GM21423 (cell line): Measurements from ENCODE around the gene KLK12.

Source experiments
- ATAC-seq: cut with Tn5 transposase; IDR thresholded peaks from one replicate; pipeline ENCODE4 v1.9.1; 2021; ENCODE audit warnings: mild to moderate bottlenecking, moderate library complexity; ENCODE audit not compliant: unreplicated experiment

Gene KLK12

DNA sequence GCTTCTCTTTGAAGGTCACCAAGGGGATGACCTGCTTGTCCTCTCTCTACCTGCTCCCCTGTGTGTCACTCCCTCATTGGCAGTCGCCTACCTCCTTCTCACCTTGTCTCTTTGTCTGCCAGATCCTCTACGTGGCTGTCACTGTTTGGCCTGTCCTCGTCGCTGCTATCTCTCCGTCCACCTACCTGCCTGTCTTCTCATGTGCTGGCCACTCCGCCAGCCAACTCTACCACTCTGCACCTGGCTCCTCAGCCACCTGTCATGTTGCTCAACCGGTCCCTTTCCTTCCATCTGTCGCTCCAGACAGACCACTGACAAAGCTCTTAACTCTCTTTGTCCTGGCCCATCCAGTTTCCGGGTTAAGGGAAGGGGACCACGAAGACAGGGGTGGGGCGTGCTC lies at the start of gene KLK12:
Gene KLK12, minus strand, starts transcription at position 299 of the 400 bp plus-strand sequence. CDS start 381 bp downstream, outside the sequence.
- no peak for ATAC-seq

DNA sequence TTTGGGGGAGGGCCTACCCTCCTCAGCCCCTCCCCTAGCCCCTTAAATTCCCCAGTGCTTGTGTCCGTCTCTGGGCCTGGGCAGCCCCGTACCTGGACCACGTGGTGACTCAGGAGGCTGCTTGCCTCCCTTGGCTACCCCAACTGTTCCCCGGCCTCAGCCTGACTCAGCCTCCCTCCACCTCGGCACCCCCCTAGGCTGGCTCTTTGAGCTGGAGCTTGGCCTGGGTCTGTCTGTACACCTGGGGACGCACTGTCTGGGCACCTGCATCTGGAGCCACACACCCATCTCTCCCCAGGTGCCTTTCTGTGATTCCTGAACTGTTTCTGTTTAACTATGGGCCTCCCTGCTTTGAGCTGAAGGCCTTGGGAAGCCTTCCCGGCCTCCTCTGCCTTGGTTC lies 49.7 kb upstream of the KLK12 start:
- no peak for ATAC-seq

DNA sequence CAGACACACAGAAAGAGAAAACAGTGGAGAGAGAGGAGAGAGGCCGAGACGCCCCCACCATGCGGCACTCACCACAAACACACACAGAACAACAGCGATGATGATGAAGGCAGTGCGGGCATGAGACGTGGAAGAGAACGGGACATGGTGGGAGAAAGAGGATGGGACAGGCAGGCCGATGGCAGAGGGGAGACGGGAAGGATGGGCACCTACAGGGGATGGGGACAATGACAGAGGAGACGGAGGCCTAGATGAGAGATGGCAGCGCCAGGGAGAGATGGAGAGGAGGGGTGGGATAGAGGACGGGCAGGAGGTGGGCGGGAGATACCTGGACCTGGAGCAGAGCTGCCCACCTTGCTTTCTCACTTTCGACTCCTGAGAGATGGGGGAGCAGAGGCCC lies 49.0 kb upstream of the KLK12 start:
- ATAC-seq = no peak

- ATAC-seq = no peak
Measured at GRCh38 chr19:51083181-51083580, 48.4 kb upstream of the KLK12 start.

- no peak for ATAC-seq
Measured at GRCh38 chr19:51082611-51083010, 47.8 kb upstream of the KLK12 start, which contains the start of gene KLK14. KLK14 (minus strand) TSS chr19:51082887; CDS start chr19:51082614, 273 bp downstream.

DNA sequence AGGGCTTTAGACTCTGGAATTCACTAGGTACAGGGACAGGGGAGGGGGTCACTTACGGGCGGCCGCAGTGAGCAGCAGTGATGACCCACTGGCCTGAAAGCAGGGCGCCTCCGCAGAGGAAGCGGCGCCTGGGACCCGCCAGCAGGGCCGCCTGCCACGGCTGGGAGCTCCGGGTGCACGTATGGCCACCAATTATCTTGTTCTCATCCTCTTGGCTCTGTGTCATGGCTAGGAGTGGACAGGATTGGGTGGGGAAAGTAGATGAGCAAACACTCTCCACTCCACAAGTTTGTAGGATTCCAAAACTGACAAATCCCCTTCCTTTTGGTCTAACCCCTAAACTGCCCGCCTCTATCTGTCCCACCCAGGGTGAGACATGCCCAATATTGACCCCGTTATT lies 46.7 kb upstream of the KLK12 start:
- ATAC-seq = no peak

GRCh38 chr19:51079481-51080110 lies 44.8 kb upstream of the KLK12 start:
- ATAC-seq = no peak

DNA sequence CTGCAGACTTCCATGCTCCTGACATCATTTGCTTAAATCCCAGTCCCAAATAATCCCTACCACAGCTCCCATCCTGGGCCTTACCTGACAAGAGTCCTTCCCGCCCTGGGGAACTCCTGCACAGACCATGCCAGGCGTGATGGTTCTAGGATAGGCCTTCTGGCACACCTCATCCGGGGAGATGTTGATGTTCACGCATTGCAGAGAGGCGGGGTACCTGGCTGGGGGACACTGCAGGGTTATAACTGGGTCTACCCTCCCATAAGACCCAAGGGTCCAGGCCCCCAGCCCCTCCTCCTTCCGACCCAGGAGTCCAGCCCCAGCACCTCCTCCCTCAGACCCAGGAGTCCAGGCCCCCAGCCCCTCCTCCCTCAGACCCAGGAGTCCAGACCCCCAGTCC lies 43.9 kb upstream of the KLK12 start:
- no peak for ATAC-seq

GRCh38 chr19:51078104-51078503 lies 43.3 kb upstream of the KLK12 start:
- ATAC-seq = no peak

- no peak for ATAC-seq
Measured at GRCh38 chr19:51076631-51077213, 41.9 kb upstream of the KLK12 start.

- ATAC-seq = no peak
Measured at GRCh38 chr19:51075998-51076397, 41.2 kb upstream of the KLK12 start.

DNA sequence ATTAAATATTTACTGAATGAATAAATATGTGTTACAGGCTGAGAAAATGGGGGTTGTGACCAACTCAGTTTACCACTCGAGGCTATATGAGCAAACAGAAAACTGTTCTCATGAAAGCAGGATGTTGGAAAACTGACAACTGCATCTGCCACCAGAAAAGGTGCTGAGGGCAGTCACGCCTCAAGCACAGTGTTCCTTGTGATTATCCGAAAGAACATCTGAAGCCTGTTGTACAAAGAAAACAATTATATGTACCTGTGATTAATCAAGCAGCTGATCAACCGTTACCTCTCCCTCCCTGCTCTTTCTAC lies 36.2 kb upstream of the KLK12 start:
- ATAC-seq = no peak

DNA sequence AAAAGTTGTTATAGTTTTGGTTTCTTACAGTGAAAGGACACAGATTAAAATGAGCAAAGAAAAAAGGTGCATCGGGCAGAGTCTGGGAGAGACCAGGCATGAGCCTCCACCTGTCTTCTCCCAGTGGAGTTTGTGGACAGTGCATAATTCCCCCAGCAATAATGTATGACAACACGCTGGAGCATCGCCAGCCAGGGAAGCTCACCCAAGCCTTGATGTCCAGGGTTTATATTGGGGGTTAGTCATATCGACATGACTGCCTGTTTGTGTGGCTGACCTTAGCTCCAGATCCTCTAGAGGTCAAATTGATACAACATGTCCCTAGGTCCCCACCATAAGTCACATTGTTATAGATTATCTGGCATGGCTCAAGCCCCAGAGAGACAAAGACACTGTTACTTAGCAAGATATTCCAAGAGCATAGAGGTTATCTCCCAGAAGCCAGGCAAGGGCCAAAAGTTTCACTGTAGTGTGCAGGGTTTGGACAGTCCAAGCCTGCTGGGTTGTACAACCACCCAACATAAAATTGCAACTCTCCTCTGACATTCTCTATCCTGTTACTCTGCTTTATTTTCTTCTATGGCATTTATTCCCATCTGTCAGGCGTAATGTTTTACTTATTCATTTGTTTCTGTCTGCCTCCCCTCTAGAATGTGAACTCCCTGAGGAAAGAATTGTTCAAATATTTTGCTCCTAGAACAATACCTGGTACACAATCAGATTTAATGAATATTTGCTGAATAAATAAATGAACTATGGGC lies 35.7 kb upstream of the KLK12 start:
- ATAC-seq = no peak

- ATAC-seq = no peak
Measured at GRCh38 chr19:51066393-51067186, 31.8 kb upstream of the KLK12 start.

DNA sequence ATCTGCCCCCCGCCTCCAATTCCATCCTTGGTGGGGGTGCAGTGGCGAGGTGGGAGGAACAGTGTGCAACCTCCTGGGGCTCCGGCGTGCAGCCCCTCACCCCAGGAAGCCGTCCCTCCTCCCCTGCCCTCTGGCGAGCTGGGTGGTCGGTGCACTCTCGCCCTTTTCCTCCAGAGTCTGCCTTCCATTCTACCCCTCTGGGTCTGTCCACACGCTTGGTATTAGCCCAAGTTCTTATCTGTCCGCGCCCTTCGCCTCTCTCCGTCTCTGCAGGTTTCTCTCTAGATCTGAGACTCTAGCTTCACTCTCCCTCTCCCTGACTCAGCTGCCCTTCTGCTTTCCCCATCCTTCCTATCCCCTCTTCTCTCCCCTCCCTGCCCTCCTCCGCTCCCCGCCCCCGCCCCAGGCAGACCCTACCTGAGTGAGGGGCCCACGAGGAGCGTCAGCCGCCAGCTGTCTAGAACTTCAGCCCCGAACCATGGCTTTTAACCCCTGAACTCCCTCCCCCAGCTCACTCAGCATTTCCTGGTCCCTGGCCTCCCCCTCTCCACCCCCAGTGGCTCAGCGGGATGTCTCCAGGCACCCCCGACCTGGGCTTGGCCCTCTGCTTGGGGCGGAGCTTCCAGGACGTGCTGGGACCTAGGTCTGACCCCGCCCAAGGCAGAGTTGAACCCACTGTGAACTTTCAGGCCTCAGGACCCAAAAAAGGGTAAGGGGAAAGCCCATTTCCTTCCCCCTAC lies 30.6 kb upstream of the KLK12 start:
- no peak for ATAC-seq

GRCh38 chr19:51064534-51065220 lies 29.9 kb upstream of the KLK12 start, which contains the start of gene KLK13:
KLK13 (minus strand) TSS chr19:51065092; CDS start chr19:51065067, 25 bp downstream.
- ATAC-seq = no peak

DNA sequence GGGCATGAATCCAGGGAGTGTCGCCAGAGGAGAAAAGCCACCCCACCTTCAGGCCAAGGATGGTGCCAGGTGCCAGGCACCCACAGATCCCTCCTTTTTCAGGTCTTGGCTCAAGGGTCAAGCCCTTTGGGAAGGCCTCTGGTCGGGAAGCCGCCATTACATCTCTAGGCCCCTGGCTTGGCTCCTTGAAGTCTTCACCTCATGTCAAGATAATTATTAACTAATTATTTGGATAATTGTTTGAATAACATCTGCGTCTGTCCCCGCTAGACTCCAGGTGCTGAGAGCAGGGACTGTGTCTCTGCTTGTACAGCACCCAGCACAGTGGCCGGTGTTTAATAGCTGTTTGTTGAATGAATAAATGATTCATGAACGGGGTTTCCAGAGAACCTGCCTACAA lies 28.9 kb upstream of the KLK12 start:
- no peak for ATAC-seq

DNA sequence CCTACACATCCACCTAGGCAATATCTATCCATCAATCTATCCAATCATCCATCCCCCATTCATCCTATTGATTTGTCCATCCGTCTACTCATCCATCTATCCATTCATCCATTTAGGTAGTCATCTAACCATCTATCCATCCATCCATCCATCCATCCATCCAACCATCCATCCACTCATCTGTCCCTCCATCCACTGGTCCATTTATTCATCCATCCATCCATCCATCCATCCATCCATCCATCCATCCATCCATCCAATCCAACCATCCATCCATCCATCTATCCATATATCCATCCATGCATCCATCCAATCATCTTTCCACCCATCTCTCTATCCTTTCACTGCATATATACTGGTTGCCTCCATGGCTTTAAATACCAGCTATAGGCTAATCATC lies 26.2 kb upstream of the KLK12 start:
- no peak for ATAC-seq

DNA sequence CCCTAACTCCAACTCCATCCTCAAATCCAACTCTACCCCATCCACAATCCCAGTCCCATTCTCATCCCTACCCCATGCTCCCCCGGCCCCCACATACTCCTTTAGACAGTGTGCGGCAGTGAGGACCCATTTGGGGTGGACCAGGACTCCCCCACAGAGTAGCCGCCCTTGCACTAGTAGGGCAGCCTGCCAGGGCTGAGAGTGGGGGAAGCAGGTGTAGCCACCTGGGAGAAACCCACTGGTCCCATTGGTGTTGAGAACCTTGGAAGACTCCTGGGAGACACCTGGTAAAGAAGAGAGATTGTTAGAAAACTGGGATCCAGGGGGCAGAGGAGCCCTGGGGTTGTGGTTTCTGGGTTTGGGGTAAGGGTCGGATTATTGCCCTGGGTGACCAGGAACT lies 25.5 kb upstream of the KLK12 start:
- no peak for ATAC-seq

DNA sequence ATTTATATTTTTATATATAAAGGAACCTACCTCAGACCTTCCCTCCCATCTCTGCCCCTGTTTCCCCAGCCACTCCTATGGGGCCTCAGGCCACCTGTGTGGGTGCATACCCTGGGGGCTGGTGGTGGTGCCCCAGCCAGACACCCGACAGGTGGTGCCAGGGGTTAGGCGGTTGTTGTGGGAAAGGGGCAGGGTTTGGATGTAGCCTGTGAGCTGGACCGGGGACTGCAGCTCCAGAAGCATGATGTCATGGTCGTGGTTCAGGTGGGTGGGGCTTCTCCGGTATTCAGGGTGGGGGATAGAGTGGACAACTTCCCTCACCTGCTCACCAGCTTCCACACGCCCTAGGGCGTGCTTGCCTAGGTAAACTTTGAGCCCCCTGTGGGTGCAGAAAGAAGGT lies 24.9 kb upstream of the KLK12 start:
- ATAC-seq = no peak
